ENCODE data around the gene SYCP2. TPM values are rescaled to one million over a fixed set of nuclear protein-coding genes. Genes with fewer than 3 reads are reported as not detected.
"Not testable (repeated sequence)": the region's sequence is repeated elsewhere in the genome, so short reads cannot be mapped to it uniquely, and the experiment has no call there.

The SYCP2 gene
- total RNA-seq, 2 experiments from 2014 or later = 2.6 to 3.9 TPM

- DNase-seq (no peak), ATAC-seq (no peak)
- CTCF ChIA-PET = interaction anchor here (1.1 kb wide), 1 partner anchor 12 kb away, joined by 3 read pairs; no protein-coding TSS in a partner anchor
- no peak overlapping the region for H3K27ac Mint-ChIP-seq
- H3K9me3 Mint-ChIP-seq = no peaks in the 10 kb centered on the region
- no peaks in the 10 kb centered on the region for H3K36me3 Mint-ChIP-seq (ENCODE audit: low read depth)
- H3K4me1 Mint-ChIP-seq (ENCODE audit: low read depth) = no peaks in the 10 kb centered on the region
- POLR2A ChIA-PET = interaction anchor here (1.0 kb wide), 1 partner anchor 85 kb away, joined by 3 read pairs; no protein-coding TSS in a partner anchor
- no peak overlapping the region for H3K4me3 Mint-ChIP-seq
- no peak for TF ChIP-seq CTCF (IDR thresholded peaks at IDR 0.05)
- intact Hi-C loops (cut with micrococcal nuclease) = no loop called here
- no peaks in the 10 kb centered on the region for H3K27me3 Mint-ChIP-seq
Observed at GRCh38 chr20:59908855-59909254, 24.6 kb downstream of the SYCP2 start.

GRCh38 chr20:59903621-59904020 lies 29.8 kb downstream of the SYCP2 start:
- Mint-ChIP-seq H3K4me3 (no peak overlapping the region), H3K36me3 (ENCODE audit: low read depth) (no peaks in the 10 kb centered on the region), H3K9me3 (no peaks in the 10 kb centered on the region), H3K4me1 (ENCODE audit: low read depth) (no peaks in the 10 kb centered on the region), H3K27me3 (no peaks in the 10 kb centered on the region), H3K27ac (no peak overlapping the region)
- intact Hi-C loops (cut with micrococcal nuclease) = no loop called here
- POLR2A ChIA-PET = no interaction called here
- DNase-seq = no peak
- no peak for ATAC-seq
- no peak for TF ChIP-seq CTCF (IDR thresholded peaks at IDR 0.05)
- CTCF ChIA-PET = interaction anchor here (1.0 to 1.4 kb wide), 2 partner anchors 9 to 31 kb away, joined by 3 to 5 read pairs; no protein-coding TSS in a partner anchor

- H3K4me3 Mint-ChIP-seq = no peak overlapping the region
- TF ChIP-seq CTCF (IDR thresholded peaks at IDR 0.05) = no peak
Observed at GRCh38 chr20:59902470-59902869, 31.0 kb downstream of the SYCP2 start.

GRCh38 chr20:59895908-59896307 lies 37.5 kb downstream of the SYCP2 start:
- no peaks in the 10 kb centered on the region for H3K27me3 Mint-ChIP-seq
- no peak for TF ChIP-seq CTCF (IDR thresholded peaks at IDR 0.05)
- POLR2A ChIA-PET = no interaction called here
- ATAC-seq (no peak), DNase-seq (no peak)
- no peak overlapping the region for H3K4me3 Mint-ChIP-seq
- intact Hi-C loops (cut with micrococcal nuclease) = no loop called here
- no peaks in the 10 kb centered on the region for H3K36me3 Mint-ChIP-seq (ENCODE audit: low read depth)
- CTCF ChIA-PET = interaction anchor here (0.6 kb wide), 1 partner anchor 1689 kb away, joined by 3 read pairs; no protein-coding TSS in a partner anchor
- H3K9me3 Mint-ChIP-seq = no peaks in the 10 kb centered on the region
- peaks cover 2% of the 10 kb centered on the region for H3K4me1 Mint-ChIP-seq (ENCODE audit: low read depth)
- no peak overlapping the region for H3K27ac Mint-ChIP-seq

More at GRCh38 chr20:59902470-59902869, 31.0 kb downstream of the SYCP2 start:
- Mint-ChIP-seq H3K9me3 (no peaks in the 10 kb centered on the region), H3K4me1 (ENCODE audit: low read depth) (no peaks in the 10 kb centered on the region), H3K27ac (no peak overlapping the region), H3K27me3 (no peaks in the 10 kb centered on the region), H3K36me3 (ENCODE audit: low read depth) (no peaks in the 10 kb centered on the region)
- DNase-seq (no peak), ATAC-seq (no peak)
- ChIA-PET CTCF (no interaction called here), POLR2A (no interaction called here)
- intact Hi-C loops (cut with micrococcal nuclease) = no loop called here

GRCh38 chr20:59891581-59891980 lies 41.9 kb downstream of the SYCP2 start:
- ATAC-seq (no peak), DNase-seq (no peak)
- Mint-ChIP-seq H3K4me3 (no peak overlapping the region), H3K36me3 (ENCODE audit: low read depth) (no peaks in the 10 kb centered on the region), H3K9me3 (peaks cover 2% of the 10 kb centered on the region), H3K4me1 (ENCODE audit: low read depth) (peaks cover 2% of the 10 kb centered on the region), H3K27ac (no peak overlapping the region), H3K27me3 (no peaks in the 10 kb centered on the region)
- intact Hi-C loops (cut with micrococcal nuclease) = no loop called here
- ChIA-PET CTCF (no interaction called here), POLR2A (no interaction called here)
- TF ChIP-seq CTCF (IDR thresholded peaks at IDR 0.05) = no peak

GRCh38 chr20:59890035-59890434 lies 43.4 kb downstream of the SYCP2 start:
- POLR2A ChIA-PET; H3K4me1 Mint-ChIP-seq (ENCODE audit: low read depth): not testable (repeated sequence)

More at GRCh38 chr20:59890035-59890434, 43.4 kb downstream of the SYCP2 start:
- H3K27me3 Mint-ChIP-seq; H3K27ac Mint-ChIP-seq; ATAC-seq; H3K9me3 Mint-ChIP-seq; intact Hi-C loops (cut with micrococcal nuclease); H3K36me3 Mint-ChIP-seq (ENCODE audit: low read depth); H3K4me3 Mint-ChIP-seq; DNase-seq: not testable (repeated sequence)
- CTCF ChIA-PET = interaction anchor here (0.7 kb wide), 1 partner anchor 59 kb away, joined by 3 read pairs; no protein-coding TSS in a partner anchor

Data from activated CD8-positive, alpha-beta T cell treated with anti-CD3 and anti-CD28 coated beads for 36 hours (primary cell).